GM18505 (cell line): ENCODE results near the gene ANKRD40.
"Not testable (repeated sequence)": the region's sequence is repeated elsewhere in the genome, so short reads cannot be mapped to it uniquely, and the experiment has no call there.

Experiments used
- ATAC-seq: cut with Tn5 transposase; IDR thresholded peaks from one replicate; pipeline ENCODE4 v1.9.1; 2021; ENCODE audit not compliant: unreplicated experiment
- POLR2A ChIP-seq: IDR thresholded peaks from 4 replicates; pipeline ENCODE4 v1.6.1; 2011; ENCODE audit warnings: borderline replicate concordance; ENCODE audit not compliant: insufficient read depth, insufficient read length; ENCODE audit errors: extremely low read depth

ANKRD40 gene

GRCh38 chr17:50721194-50722010 is 13.7 kb upstream of the ANKRD40 start:
- no peak for ATAC-seq
- TF ChIP-seq POLR2A: no peak

GRCh38 chr17:50719924-50720794 is 12.4 kb upstream of the ANKRD40 start:
- TF ChIP-seq POLR2A: no peak
- ATAC-seq: no peak

- peak; percentile 95 for TF ChIP-seq POLR2A
- ATAC-seq: peak; percentile 90
Measured at GRCh38 chr17:50719144-50719923, 11.6 kb upstream of the ANKRD40 start, which contains the start of gene LUC7L3. TSS of gene LUC7L3 (plus strand) at chr17:50719603. CDS start at chr17:50719733, 130 bp downstream.

- ATAC-seq: no peak
- TF ChIP-seq POLR2A: no peak
Measured at GRCh38 chr17:50715471-50715870, 7.8 kb upstream of the ANKRD40 start.

GRCh38 chr17:50712641-50713040 is 4.9 kb upstream of the ANKRD40 start:
- TF ChIP-seq POLR2A: no peak
- no peak for ATAC-seq

- TF ChIP-seq POLR2A: no peak
- no peak for ATAC-seq
Measured at GRCh38 chr17:50710650-50711049, 2.9 kb upstream of the ANKRD40 start.

GRCh38 chr17:50710025-50710424 is 2.3 kb upstream of the ANKRD40 start:
- TF ChIP-seq POLR2A: no peak
- ATAC-seq: no peak

- not testable (repeated sequence) for ATAC-seq
Measured at GRCh38 chr17:50709053-50709452, 1.3 kb upstream of the ANKRD40 start.

GRCh38 chr17:50708050-50709000 is 611 bp upstream of the ANKRD40 start:
- TF ChIP-seq POLR2A: no peak
- no peak for ATAC-seq

- TF ChIP-seq POLR2A: no peak
- no peak for ATAC-seq
Measured at GRCh38 chr17:50703162-50703561, 4.6 kb downstream of the ANKRD40 start.

- no peak for TF ChIP-seq POLR2A
- ATAC-seq: no peak
Measured at GRCh38 chr17:50699410-50699809, 8.3 kb downstream of the ANKRD40 start.

- no peak for ATAC-seq
Measured at GRCh38 chr17:50697663-50698272, 9.9 kb downstream of the ANKRD40 start.

More at GRCh38 chr17:50697663-50698272, 9.9 kb downstream of the ANKRD40 start:
- no peak for TF ChIP-seq POLR2A
